GM12864 (cell line): ENCODE measurements around the gene AMH.
"Not testable (repeated sequence)": the region's sequence is repeated elsewhere in the genome, so short reads cannot be mapped to it uniquely, and the experiment has no call there.

ENCODE experiments used
- DNase-seq: peaks from one replicate; pipeline ENCODE4 v3.0.0-alpha.2; 2011; ENCODE audit warnings: low read depth
- H3K4me3 ChIP-seq: 2 replicates; pipeline ENCODE4 v1.5.1; 2011; ENCODE audit warnings: mild to moderate bottlenecking, low read depth, low read length, control low read depth
- CTCF ChIP-seq: IDR thresholded peaks from 2 replicates; pipeline ENCODE4 v1.5.1; 2011; ENCODE audit warnings: low read depth, mild to moderate bottlenecking, moderate library complexity, low read length, control low read depth, inconsistent platforms; ENCODE audit errors: missing control alignments

The AMH gene

GRCh38 chr19:2249010-2249866 lies at the start of gene AMH:
TSS of gene AMH (plus strand) at chr19:2249323. CDS start at chr19:2249333, 10 bp downstream.
- H3K4me3 ChIP-seq: no peak within 1 kb of the TSS
- TF ChIP-seq CTCF: no peak
- DNase-seq: no peak

- no peak for DNase-seq
- no peak for TF ChIP-seq CTCF
- H3K4me3 ChIP-seq: no peak overlapping the region
Observed at GRCh38 chr19:2199861-2200623, 49.1 kb upstream of the AMH start.

- DNase-seq, H3K4me3 ChIP-seq: not testable (repeated sequence)
Observed at GRCh38 chr19:2200624-2201294, 48.4 kb upstream of the AMH start.

GRCh38 chr19:2201473-2202148 lies 47.5 kb upstream of the AMH start:
- TF ChIP-seq CTCF: no peak
- H3K4me3 ChIP-seq: no peak overlapping the region
- DNase-seq: no peak

GRCh38 chr19:2202366-2202765 lies 46.8 kb upstream of the AMH start:
- no peak for TF ChIP-seq CTCF
- no peak for DNase-seq
- H3K4me3 ChIP-seq: no peak overlapping the region

- DNase-seq: no peak
- TF ChIP-seq CTCF: no peak
- H3K4me3 ChIP-seq: no peak overlapping the region
Observed at GRCh38 chr19:2207008-2207407, 42.1 kb upstream of the AMH start.
